VCaP (cell line): Measurements from ENCODE around the gene ADGRA3.

Experiments used
- H3K27ac ChIP-seq: fragments of 450-650 bp; 2 replicates; pipeline ENCODE4 v1.5.1; 2017
- TF ChIP-seq, protein P1 (sequence below): fragments of 450-650 bp; conservative IDR thresholded peaks from 2 replicates; pipeline ENCODE4 v1.5.1; 2017; ENCODE audit warnings: mild to moderate bottlenecking, moderate library complexity

Gene ADGRA3

DNA sequence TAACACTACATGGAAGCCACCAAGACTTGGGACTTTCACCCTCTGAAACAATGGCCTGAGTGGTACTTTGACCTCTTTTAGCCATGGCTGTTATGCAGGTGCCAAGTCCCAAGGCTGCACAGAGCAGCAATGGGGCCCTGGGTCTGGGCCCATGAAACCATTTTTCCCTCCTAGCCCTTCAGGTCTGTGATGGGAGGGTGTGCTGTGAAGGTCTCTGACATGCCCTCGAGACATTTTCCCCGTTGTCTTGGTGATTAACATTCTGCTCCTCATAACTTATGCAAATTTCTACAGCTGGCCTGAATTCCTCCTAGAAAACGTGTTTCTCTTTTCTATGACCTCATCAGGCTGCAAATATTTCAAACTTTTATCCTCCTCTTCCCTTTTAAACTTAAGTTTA, 30.4 kb upstream of the ADGRA3 start:
- no peak overlapping the region for H3K27ac ChIP-seq
- TF ChIP-seq, protein P1, sequence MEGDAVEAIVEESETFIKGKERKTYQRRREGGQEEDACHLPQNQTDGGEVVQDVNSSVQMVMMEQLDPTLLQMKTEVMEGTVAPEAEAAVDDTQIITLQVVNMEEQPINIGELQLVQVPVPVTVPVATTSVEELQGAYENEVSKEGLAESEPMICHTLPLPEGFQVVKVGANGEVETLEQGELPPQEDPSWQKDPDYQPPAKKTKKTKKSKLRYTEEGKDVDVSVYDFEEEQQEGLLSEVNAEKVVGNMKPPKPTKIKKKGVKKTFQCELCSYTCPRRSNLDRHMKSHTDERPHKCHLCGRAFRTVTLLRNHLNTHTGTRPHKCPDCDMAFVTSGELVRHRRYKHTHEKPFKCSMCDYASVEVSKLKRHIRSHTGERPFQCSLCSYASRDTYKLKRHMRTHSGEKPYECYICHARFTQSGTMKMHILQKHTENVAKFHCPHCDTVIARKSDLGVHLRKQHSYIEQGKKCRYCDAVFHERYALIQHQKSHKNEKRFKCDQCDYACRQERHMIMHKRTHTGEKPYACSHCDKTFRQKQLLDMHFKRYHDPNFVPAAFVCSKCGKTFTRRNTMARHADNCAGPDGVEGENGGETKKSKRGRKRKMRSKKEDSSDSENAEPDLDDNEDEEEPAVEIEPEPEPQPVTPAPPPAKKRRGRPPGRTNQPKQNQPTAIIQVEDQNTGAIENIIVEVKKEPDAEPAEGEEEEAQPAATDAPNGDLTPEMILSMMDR: no peak

DNA sequence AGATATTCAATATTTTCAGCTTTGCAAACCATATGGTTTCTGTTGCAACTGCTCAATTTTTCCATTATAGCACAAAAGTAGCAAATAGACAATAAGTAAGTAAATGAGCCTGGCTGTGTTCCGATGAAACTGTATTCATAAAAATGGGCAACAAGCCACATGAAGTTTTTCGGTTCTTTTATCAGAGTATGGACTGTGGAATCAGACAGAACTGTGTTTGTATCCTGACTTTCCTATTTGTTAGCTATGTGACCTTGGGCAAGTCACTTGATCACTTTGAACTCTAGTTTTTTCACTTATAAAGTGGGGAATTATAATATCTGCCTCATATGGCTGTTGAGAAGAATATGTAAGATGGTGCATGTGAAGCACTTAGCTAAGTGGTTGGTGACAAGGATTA, 23.4 kb upstream of the ADGRA3 start:
- TF ChIP-seq, protein P1: no peak
- no peak overlapping the region for H3K27ac ChIP-seq

DNA sequence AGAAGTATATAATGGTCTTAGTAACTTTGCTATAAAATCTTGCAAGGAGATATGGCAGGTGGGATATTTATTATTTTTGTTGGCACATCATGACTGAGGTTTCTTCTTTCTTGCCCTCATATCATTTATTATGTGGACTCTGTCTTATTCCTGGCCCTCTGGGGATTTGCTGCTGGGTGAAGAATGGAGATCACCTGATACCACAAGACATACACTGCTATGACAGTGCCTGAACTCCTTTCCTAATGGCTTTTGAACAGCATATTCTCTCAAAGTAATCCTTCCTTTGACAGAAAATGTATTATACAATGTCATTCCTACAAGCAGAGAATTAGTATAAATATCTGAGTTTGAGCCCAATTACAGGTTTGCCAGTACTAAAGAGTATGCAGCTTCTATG, 22.0 kb upstream of the ADGRA3 start:
- TF ChIP-seq, protein P1: no peak

DNA sequence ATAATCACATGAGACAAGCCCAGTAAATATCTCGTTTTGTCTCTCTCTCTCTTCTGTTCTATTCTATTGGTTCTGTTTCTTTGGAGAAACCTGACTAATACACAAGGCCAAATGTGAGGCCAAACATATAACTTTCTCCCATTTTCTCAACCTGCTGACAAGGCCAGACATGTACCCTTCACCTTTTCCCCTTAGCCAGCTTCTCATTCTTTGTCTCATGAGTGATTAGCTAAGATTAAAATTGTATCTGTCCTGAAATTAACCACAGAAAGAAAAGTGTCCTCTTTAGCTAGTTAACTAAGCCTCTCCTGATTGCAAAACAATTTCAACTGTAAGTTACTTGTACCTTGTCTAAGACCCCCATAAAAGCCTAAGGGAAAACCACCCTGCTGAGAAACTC, 18.5 kb upstream of the ADGRA3 start:
- TF ChIP-seq, protein P1: no peak
- H3K27ac ChIP-seq: no peak overlapping the region

More for the DNA sequence above, 22.0 kb upstream of the ADGRA3 start:
- no peak overlapping the region for H3K27ac ChIP-seq

DNA sequence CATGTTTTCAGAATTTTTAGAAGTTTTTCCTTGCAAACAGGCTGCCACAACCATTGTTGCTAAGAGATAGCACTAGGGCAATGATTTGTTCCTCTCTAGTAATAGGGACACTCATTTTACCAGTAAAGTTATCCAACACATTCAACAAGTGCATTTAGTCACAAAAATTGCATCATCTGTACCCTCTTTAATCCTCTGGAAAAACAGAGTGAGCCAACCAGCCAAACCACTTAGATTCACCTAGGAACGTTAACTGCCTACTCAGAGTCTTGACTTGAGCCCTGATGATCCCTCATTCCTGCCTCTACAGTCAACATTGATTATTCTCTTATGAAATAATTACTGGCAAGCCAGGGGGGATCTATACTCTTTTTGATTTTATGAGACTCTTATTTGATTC, 17.0 kb upstream of the ADGRA3 start:
- H3K27ac ChIP-seq: no peak overlapping the region
- TF ChIP-seq, protein P1: no peak

DNA sequence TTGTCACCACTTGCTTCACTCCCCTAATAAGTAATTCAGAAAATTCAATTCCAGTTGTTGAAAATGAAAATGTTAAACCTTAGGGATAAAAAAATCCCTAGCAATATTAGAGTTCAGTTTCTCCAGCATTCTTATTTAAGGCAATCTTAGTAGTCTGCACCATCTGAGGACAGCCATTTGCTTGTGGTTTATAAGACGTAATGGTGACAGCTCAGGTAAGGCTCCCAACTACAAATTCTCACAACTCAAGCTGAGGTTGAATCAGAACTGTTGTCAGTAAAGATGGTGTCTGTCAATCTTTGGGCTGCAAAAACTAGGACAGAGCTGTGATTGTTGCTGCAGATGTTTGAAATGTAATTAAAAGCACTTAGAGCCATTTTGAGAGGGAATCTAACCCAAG, 16.3 kb upstream of the ADGRA3 start:
- no peak overlapping the region for H3K27ac ChIP-seq
- TF ChIP-seq, protein P1: no peak

DNA sequence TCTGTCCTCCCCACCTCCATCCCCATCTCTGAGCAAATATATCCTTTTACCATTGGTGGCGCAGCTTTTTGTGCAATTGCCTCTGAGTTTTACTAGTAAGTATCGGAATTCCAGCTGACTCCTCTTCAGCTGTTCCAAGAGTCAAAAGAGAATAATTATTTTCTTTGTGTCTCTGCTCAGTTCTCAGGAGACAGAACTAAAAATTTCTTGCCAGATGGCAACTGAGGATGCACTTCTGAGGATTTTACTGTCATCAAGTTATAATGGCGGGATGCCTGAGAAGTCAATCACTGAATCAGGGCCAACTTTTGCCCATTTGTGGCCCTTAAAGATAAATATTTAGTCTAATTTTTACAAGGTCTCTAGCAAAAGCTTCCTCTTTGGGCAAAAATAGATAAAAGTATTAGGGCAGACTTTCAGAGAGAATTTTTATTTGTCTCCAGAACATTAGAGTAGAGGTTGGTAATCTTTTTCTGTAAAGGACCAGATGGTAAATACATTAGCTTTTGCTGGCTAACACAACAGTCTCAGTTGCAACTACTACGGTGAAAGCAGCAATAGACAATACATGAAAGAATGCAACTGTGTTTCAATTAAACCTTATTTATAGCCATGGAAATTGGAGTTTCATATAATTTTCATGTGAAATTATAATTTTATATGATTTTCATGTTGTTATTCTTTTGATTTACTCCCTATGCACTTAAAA, 15.6 kb upstream of the ADGRA3 start:
- no peak overlapping the region for H3K27ac ChIP-seq
- TF ChIP-seq, protein P1: no peak
